ENCODE data around the gene TSPAN9. TPM values are rescaled to one million over a fixed set of nuclear protein-coding genes. Genes with fewer than 3 reads are reported as not detected.

Gene TSPAN9
- total RNA-seq, 8 experiments from 2014 or later: 7.9 to 35.6 (median 13.5) TPM

- Histone ChIP-seq H3K4me1 (replicated peaks in 1 of 2) (peaks cover 28 to 37% of the 10 kb centered on the region in 2 donors), H3K4me3 (peak overlapping the region; percentile 35 to 45 (median 42)), H3K27ac (peak overlapping the region in 1 of 2 donors; percentile 16)
- in situ Hi-C loops (cut with MboI; ENCODE audit: low pct_unique_long_range_greater_than_20kb in 2 of 9, low sequenced_read_pairs in 9 of 9, unreplicated experiment in 9 of 9): loop anchor here in 1 of 9 experiments (10.0 kb wide), 2 partner anchors 65 to 75 kb away; no protein-coding TSS in a partner anchor
- ATAC-seq (replicated peaks in 6 of 8): peak; percentile 71 to 80 (median 74)
- WGBS, 10 experiments: no CpG with 5 or more reads among the region's 49 CpGs
These were observed 122.9 kb downstream of the TSPAN9 start for GRCh38 chr12:3200032-3200617.

- Histone ChIP-seq H3K4me3 (peak overlapping the region; percentile 35 to 45 (median 42)), H3K27ac (no peak overlapping the region), H3K4me1 (replicated peaks in 1 of 2) (peaks cover 35 to 43% of the 10 kb centered on the region in 2 donors)
- in situ Hi-C loops (cut with MboI; ENCODE audit: low pct_unique_long_range_greater_than_20kb in 2 of 9, low sequenced_read_pairs in 9 of 9, unreplicated experiment in 9 of 9): loop anchor here in 1 of 9 experiments (10.0 kb wide), 2 partner anchors 66 to 74 kb away; no protein-coding TSS in a partner anchor
- peak in 1 of 8 experiments; percentile 4 for ATAC-seq (replicated peaks in 6 of 8)
- WGBS, 10 experiments: 0 to 16% (median 0%) methylated on average over 1 to 9 of the region's 41 CpGs; no CpG with 5 or more reads in 6 of the 10 experiments
These were observed 123.6 kb downstream of the TSPAN9 start for GRCh38 chr12:3200814-3201233.

- no peak overlapping the region for H3K27ac ChIP-seq
- H3K4me3 ChIP-seq: peak overlapping the region; percentile 35 to 45 (median 42)
- WGBS, 10 experiments: 10 to 100% (median 30%) methylated on average over 1 to 4 of the region's 10 CpGs; no CpG with 5 or more reads in 5 of the 10 experiments
- H3K4me1 ChIP-seq (replicated peaks in 1 of 2): peaks cover 41 to 48% of the 10 kb centered on the region in 2 donors
- no peak for ATAC-seq (replicated peaks in 6 of 8)
- in situ Hi-C loops (cut with MboI; ENCODE audit: low pct_unique_long_range_greater_than_20kb in 2 of 9, low sequenced_read_pairs in 9 of 9, unreplicated experiment in 9 of 9): loop anchor here in 1 of 9 experiments (10.0 kb wide), 2 partner anchors 67 to 73 kb away; no protein-coding TSS in a partner anchor
These were observed 124.3 kb downstream of the TSPAN9 start for GRCh38 chr12:3201339-3202051.

- Histone ChIP-seq H3K4me3 (peak overlapping the region in 3 of 5 donors; percentile 42 to 45 (median 42)), H3K4me1 (replicated peaks in 1 of 2) (peaks cover 46 to 53% of the 10 kb centered on the region in 2 donors), H3K27ac (no peak overlapping the region)
- no peak for ATAC-seq (replicated peaks in 6 of 8)
- WGBS, 10 experiments: 40 to 93% (median 55%) methylated on average over 3 to 10 of the region's 11 CpGs; no CpG with 5 or more reads in 4 of the 10 experiments
- in situ Hi-C loops (cut with MboI; ENCODE audit: low pct_unique_long_range_greater_than_20kb in 2 of 9, low sequenced_read_pairs in 9 of 9, unreplicated experiment in 9 of 9): loop anchor here in 1 of 9 experiments (10.0 kb wide), 2 partner anchors 67 to 73 kb away; no protein-coding TSS in a partner anchor
These were observed 124.9 kb downstream of the TSPAN9 start for GRCh38 chr12:3202096-3202495.

- WGBS, 10 experiments: 33 to 100% (median 73%) methylated on average over 2 to 8 of the region's 8 CpGs; no CpG with 5 or more reads in 5 of the 10 experiments
- Histone ChIP-seq H3K4me1 (replicated peaks in 1 of 2) (peaks cover 46 to 55% of the 10 kb centered on the region in 2 donors), H3K4me3 (no peak overlapping the region), H3K27ac (no peak overlapping the region)
- in situ Hi-C loops (cut with MboI; ENCODE audit: low pct_unique_long_range_greater_than_20kb in 2 of 9, low sequenced_read_pairs in 9 of 9, unreplicated experiment in 9 of 9): loop anchor here in 1 of 9 experiments (10.0 kb wide), 2 partner anchors 68 to 72 kb away; no protein-coding TSS in a partner anchor
- ATAC-seq (replicated peaks in 6 of 8): no peak
These were observed 125.7 kb downstream of the TSPAN9 start for GRCh38 chr12:3202734-3203446.

GRCh38 chr12:3203713-3204112 lies 126.5 kb downstream of the TSPAN9 start:
- Histone ChIP-seq H3K4me3 (no peak overlapping the region), H3K27ac (no peak overlapping the region), H3K4me1 (replicated peaks in 1 of 2) (peaks cover 46 to 55% of the 10 kb centered on the region in 2 donors)
- ATAC-seq (replicated peaks in 6 of 8): no peak
- WGBS, 10 experiments: 20 to 88% (median 83%) methylated on average over 1 of the region's 2 CpGs; no CpG with 5 or more reads in 7 of the 10 experiments
- in situ Hi-C loops (cut with MboI; ENCODE audit: low pct_unique_long_range_greater_than_20kb in 2 of 9, low sequenced_read_pairs in 9 of 9, unreplicated experiment in 9 of 9): loop anchor here in 1 of 9 experiments (10.0 kb wide), 2 partner anchors 69 to 71 kb away; no protein-coding TSS in a partner anchor

- in situ Hi-C loops (cut with MboI; ENCODE audit: low pct_unique_long_range_greater_than_20kb in 2 of 9, low sequenced_read_pairs in 9 of 9, unreplicated experiment in 9 of 9): loop anchor here in 1 of 9 experiments (10.0 kb wide), 2 partner anchors 69 to 71 kb away; no protein-coding TSS in a partner anchor
- no peak for ATAC-seq (replicated peaks in 6 of 8)
- peaks cover 46 to 52% of the 10 kb centered on the region in 2 donors for H3K4me1 ChIP-seq (replicated peaks in 1 of 2)
- 20 to 100% (median 92%) methylated on average over 1 to 6 of the region's 10 CpGs; no CpG with 5 or more reads in 6 of the 10 experiments for WGBS, 10 experiments
- no peak overlapping the region for H3K4me3 ChIP-seq
- H3K27ac ChIP-seq: no peak overlapping the region
These were observed 127.0 kb downstream of the TSPAN9 start for GRCh38 chr12:3204143-3204542.

GRCh38 chr12:3204730-3205531 lies 127.8 kb downstream of the TSPAN9 start:
- H3K27ac ChIP-seq: peak overlapping the region in 1 of 2 donors; percentile 34
- WGBS, 10 experiments: 59 to 100% (median 60%) methylated on average over 1 to 7 of the region's 16 CpGs; no CpG with 5 or more reads in 7 of the 10 experiments
- H3K4me3 ChIP-seq: no peak overlapping the region
- in situ Hi-C loops (cut with MboI; ENCODE audit: low pct_unique_long_range_greater_than_20kb in 2 of 9, low sequenced_read_pairs in 9 of 9, unreplicated experiment in 9 of 9): loop anchor here in 1 of 9 experiments (10.0 kb wide), 2 partner anchors 70 kb away; no protein-coding TSS in a partner anchor
- ATAC-seq (replicated peaks in 6 of 8): peak in 5 of 8 experiments; percentile 44 to 72 (median 59)
- peaks cover 46 to 49% of the 10 kb centered on the region in 2 donors for H3K4me1 ChIP-seq (replicated peaks in 1 of 2)

- 79 to 100% (median 91%) methylated on average over 1 to 6 of the region's 13 CpGs; no CpG with 5 or more reads in 4 of the 10 experiments for WGBS, 10 experiments
These were observed 128.8 kb downstream of the TSPAN9 start for GRCh38 chr12:3205742-3206519.

GRCh38 chr12:3206536-3207072 lies 129.4 kb downstream of the TSPAN9 start:
- no peak for ATAC-seq (replicated peaks in 6 of 8)
- Histone ChIP-seq H3K27ac (no peak overlapping the region), H3K4me3 (no peak overlapping the region), H3K4me1 (replicated peaks in 1 of 2) (peaks cover 39 to 44% of the 10 kb centered on the region in 2 donors)
- in situ Hi-C loops (cut with MboI; ENCODE audit: low pct_unique_long_range_greater_than_20kb in 2 of 9, low sequenced_read_pairs in 9 of 9, unreplicated experiment in 9 of 9): loop anchor here in 1 of 9 experiments (10.0 kb wide), 2 partner anchors 68 to 72 kb away; no protein-coding TSS in a partner anchor
- WGBS, 10 experiments: 67 to 100% (median 84%) methylated on average over 1 to 4 of the region's 5 CpGs; no CpG with 5 or more reads in 1 of the 10 experiments

More at GRCh38 chr12:3205742-3206519, 128.8 kb downstream of the TSPAN9 start:
- no peak overlapping the region for H3K27ac ChIP-seq
- in situ Hi-C loops (cut with MboI; ENCODE audit: low pct_unique_long_range_greater_than_20kb in 2 of 9, low sequenced_read_pairs in 9 of 9, unreplicated experiment in 9 of 9): loop anchor here in 1 of 9 experiments (10.0 kb wide), 2 partner anchors 69 to 71 kb away; no protein-coding TSS in a partner anchor
- H3K4me1 ChIP-seq (replicated peaks in 1 of 2): peaks cover 45 to 49% of the 10 kb centered on the region in 2 donors
- ATAC-seq (replicated peaks in 6 of 8): no peak
- H3K4me3 ChIP-seq: no peak overlapping the region

Measured in motor neuron (in vitro differentiated cells).